Activated naive CD4-positive, alpha-beta T cell treated with anti-CD3 and anti-CD28 coated beads, Interleukin-2, amount 10 ng/mL, durations not matched to agents 7 days and 5 days (primary cell): ENCODE results near the gene FKBP14.

Source experiments
- CTCF ChIA-PET: fragments of 350-600 bp; sonication (Branson Sonifier 250); formaldehyde crosslinking; loops from one replicate; lab custom pipeline; 2021; ENCODE audit warnings: antibody characterized with exemption; lab: Charles Lee
- DNase-seq: peaks from one replicate; pipeline ENCODE4 v3.0.0-alpha.2; 2020
- H3K27ac Mint-ChIP-seq: one replicate; pipeline ENCODE4 v1.8.0; 2021; ENCODE audit warnings: mild to moderate bottlenecking, moderate library complexity, mixed read lengths
- H3K27me3 Mint-ChIP-seq: one replicate; pipeline ENCODE4 v1.8.0; 2021; ENCODE audit warnings: mild to moderate bottlenecking, mixed read lengths
- H3K36me3 Mint-ChIP-seq: one replicate; pipeline ENCODE4 v1.8.0; 2021; ENCODE audit warnings: mixed read lengths
- H3K4me1 Mint-ChIP-seq: one replicate; pipeline ENCODE4 v1.8.0; 2021; ENCODE audit warnings: mixed read lengths
- H3K4me3 Mint-ChIP-seq: one replicate; pipeline ENCODE4 v1.8.0; 2021; ENCODE audit warnings: mild to moderate bottlenecking, moderate library complexity, mixed read lengths
- H3K9me3 Mint-ChIP-seq: one replicate; pipeline ENCODE4 v1.8.0; 2021; ENCODE audit warnings: mixed read lengths

The FKBP14 gene

DNA sequence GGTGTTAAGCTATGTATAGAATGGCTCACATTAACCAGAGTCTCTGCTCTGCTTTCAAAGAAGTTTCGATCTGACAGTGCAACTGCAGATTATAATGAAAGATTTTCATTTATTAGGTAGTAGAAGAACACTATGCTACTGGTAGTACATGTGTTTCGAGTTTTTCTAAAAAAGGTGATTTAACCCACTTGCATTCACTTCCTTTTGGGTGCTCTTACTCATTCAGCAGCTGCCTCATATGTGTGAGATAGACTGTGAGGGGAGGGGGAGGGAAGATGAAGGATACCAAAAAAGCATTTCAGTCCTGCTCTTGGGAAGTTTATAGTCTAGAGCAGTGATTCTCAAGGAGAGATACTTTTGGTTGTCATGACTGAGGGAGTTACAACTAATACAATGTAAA, 22.1 kb upstream of the FKBP14 start:
- no peaks in the 10 kb centered on the region for H3K27me3 Mint-ChIP-seq
- DNase-seq, result no peak
- H3K4me1 Mint-ChIP-seq, result no peaks in the 10 kb centered on the region
- H3K27ac Mint-ChIP-seq, result no peak overlapping the region
- H3K4me3 Mint-ChIP-seq, result no peak overlapping the region
- peaks cover 6% of the 10 kb centered on the region for H3K36me3 Mint-ChIP-seq
- no peaks in the 10 kb centered on the region for H3K9me3 Mint-ChIP-seq
- CTCF ChIA-PET, result interaction anchor here (1.4 kb wide), 1 partner anchor 10 kb away, joined by 3 read pairs; no protein-coding TSS in a partner anchor

GRCh38 chr7:30047124-30047523, 20.6 kb upstream of the FKBP14 start:
- Mint-ChIP-seq H3K9me3 (no peaks in the 10 kb centered on the region), H3K4me3 (no peak overlapping the region), H3K36me3 (peaks cover 6% of the 10 kb centered on the region), H3K4me1 (peaks cover 6% of the 10 kb centered on the region), H3K27ac (no peak overlapping the region), H3K27me3 (no peaks in the 10 kb centered on the region)
- no peak for DNase-seq
- CTCF ChIA-PET, result interaction anchor here (0.5 to 1.2 kb wide), 2 partner anchors 14 to 129 kb away, joined by 3 to 8 read pairs; no protein-coding TSS in a partner anchor

DNA sequence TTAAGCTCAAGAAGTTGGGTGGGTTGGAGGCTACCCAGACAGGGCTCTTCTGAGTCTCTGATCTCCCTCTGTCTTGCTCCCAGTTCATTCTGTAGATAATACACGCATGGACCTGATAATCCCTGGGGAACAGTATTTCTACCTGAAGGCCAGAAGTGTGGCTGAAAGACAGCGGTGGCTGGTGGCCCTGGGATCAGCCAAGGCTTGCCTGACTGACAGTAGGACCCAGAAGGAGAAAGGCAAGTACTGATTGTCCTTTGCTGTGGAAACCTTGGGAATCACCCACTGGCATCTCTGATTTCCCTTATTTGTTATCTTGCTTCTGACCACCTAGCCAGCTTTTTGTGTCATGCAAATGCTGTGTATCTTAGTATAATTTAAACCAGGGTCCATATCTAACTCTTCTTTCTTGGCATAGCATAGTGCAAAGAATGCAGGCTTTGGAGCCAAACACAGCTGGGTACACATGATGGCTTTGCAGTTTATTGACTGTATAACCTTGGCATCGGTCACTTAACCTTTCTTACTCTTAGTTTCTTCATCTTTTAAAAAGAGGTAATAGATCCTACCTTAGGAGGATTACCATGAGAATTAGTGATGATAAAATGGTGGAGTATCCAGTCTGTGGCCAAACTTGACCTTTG, 19.7 kb upstream of the FKBP14 start:
- peaks cover 6% of the 10 kb centered on the region for H3K4me1 Mint-ChIP-seq
- no peak for DNase-seq
- peaks cover 6% of the 10 kb centered on the region for H3K36me3 Mint-ChIP-seq
- H3K27me3 Mint-ChIP-seq, result no peaks in the 10 kb centered on the region
- no peaks in the 10 kb centered on the region for H3K9me3 Mint-ChIP-seq
- CTCF ChIA-PET, result interaction anchor here (1.2 kb wide), 1 partner anchor 15 kb away, joined by 8 read pairs; no protein-coding TSS in a partner anchor
- no peak overlapping the region for H3K27ac Mint-ChIP-seq
- no peak overlapping the region for H3K4me3 Mint-ChIP-seq

- Mint-ChIP-seq H3K4me1 (peaks cover 11% of the 10 kb centered on the region), H3K27me3 (no peaks in the 10 kb centered on the region), H3K36me3 (peaks cover 6% of the 10 kb centered on the region), H3K9me3 (no peaks in the 10 kb centered on the region), H3K4me3 (no peak overlapping the region), H3K27ac (no peak overlapping the region)
- CTCF ChIA-PET, result interaction anchor here (1.3 kb wide), 2 partner anchors 12 to 20 kb away, joined by 4 to 5 read pairs; no protein-coding TSS in a partner anchor
- DNase-seq, result no peak
Observed at GRCh38 chr7:30041526-30042269, 15.2 kb upstream of the FKBP14 start.

DNA sequence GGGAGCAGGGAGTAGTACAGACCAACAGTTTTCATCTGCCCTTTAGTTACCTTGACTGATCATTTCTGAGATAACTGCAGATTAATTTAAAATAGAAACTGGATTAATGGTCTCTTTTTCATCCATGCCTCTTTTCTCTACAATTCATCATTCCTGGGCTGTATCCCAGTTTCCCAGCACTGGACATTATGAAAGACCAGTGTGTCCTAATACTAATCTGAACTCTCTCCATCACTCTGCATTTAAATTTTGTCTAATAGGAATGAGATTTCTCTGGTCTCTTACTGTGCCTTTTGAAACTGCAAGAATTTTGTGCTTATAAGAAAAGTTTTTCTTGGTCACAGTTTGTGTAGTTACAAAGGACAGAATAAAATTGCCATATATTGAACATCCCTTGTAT, 14.4 kb upstream of the FKBP14 start:
- CTCF ChIA-PET, result interaction anchor here (1.3 kb wide), 1 partner anchor 12 kb away, joined by 4 read pairs; no protein-coding TSS in a partner anchor
- Mint-ChIP-seq H3K36me3 (peaks cover under 1% of the 10 kb centered on the region), H3K4me3 (no peak overlapping the region), H3K4me1 (peaks cover 11% of the 10 kb centered on the region), H3K9me3 (no peaks in the 10 kb centered on the region), H3K27me3 (no peaks in the 10 kb centered on the region), H3K27ac (no peak overlapping the region)
- DNase-seq, result no peak

GRCh38 chr7:30038196-30038980, 11.9 kb upstream of the FKBP14 start:
- H3K27ac Mint-ChIP-seq, result no peak overlapping the region
- CTCF ChIA-PET, result no interaction called here
- H3K4me1 Mint-ChIP-seq, result peaks cover 11% of the 10 kb centered on the region

GRCh38 chr7:30036220-30036619, 9.7 kb upstream of the FKBP14 start:
- no peaks in the 10 kb centered on the region for H3K27me3 Mint-ChIP-seq
- CTCF ChIA-PET, result no interaction called here
- peaks cover 5% of the 10 kb centered on the region for H3K4me1 Mint-ChIP-seq
- no peak overlapping the region for H3K4me3 Mint-ChIP-seq
- no peaks in the 10 kb centered on the region for H3K9me3 Mint-ChIP-seq
- no peak overlapping the region for H3K27ac Mint-ChIP-seq
- no peak for DNase-seq
- H3K36me3 Mint-ChIP-seq, result no peaks in the 10 kb centered on the region

More at GRCh38 chr7:30038196-30038980, 11.9 kb upstream of the FKBP14 start:
- H3K36me3 Mint-ChIP-seq, result no peaks in the 10 kb centered on the region
- H3K4me3 Mint-ChIP-seq, result no peak overlapping the region
- H3K9me3 Mint-ChIP-seq, result no peaks in the 10 kb centered on the region
- DNase-seq, result no peak
- H3K27me3 Mint-ChIP-seq, result no peaks in the 10 kb centered on the region

- Mint-ChIP-seq H3K27ac (no peak overlapping the region), H3K9me3 (no peaks in the 10 kb centered on the region), H3K4me1 (peaks cover under 1% of the 10 kb centered on the region), H3K27me3 (no peaks in the 10 kb centered on the region), H3K4me3 (no peak overlapping the region), H3K36me3 (no peaks in the 10 kb centered on the region)
- CTCF ChIA-PET, result interaction anchor here (1.5 kb wide), 1 partner anchor 27 kb away, joined by 4 read pairs; no protein-coding TSS in a partner anchor
- DNase-seq, result no peak
Observed at GRCh38 chr7:30034501-30034900, 8.0 kb upstream of the FKBP14 start.

DNA sequence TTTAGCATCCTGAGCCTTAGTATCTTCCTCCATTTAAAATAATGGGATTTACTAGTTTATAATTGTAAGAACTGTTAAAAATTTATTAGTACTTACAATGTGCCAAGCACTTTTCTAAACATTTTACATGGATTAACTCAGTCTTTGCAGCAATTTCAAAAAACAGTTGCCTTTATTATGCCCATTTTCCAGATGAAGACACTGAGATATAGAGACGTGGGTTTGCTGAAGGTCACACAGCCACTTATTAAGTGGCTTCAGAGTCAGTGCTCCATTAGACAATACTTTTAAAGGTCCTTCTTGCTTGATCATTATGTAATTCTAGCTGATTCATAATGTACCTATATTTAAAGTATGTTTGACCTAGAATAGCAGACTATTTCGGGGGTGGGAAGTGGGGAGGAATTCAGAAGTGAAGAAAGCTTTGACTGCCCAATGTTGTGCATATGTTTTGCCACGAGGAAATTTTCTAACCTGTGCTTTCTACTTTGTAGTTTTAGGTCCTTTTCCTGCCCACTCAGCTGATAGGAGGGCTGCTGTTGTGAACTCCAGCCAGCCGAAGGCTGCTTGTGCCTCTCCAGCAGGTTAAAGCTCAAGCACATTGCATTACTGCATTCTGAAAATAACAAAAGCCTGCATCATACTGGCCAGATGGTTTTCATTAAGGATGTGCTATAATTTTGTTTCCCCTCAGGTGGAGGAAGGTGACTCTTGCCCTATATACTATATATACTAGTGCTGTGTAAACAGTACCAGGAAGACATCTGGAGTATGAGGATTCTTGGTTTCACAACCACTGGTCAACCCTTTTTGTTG, 6.0 kb upstream of the FKBP14 start:
- CTCF ChIA-PET, result interaction anchor here (1.6 kb wide), 1 partner anchor 29 kb away, joined by 3 read pairs; no protein-coding TSS in a partner anchor
- Mint-ChIP-seq H3K4me1 (peaks cover 5% of the 10 kb centered on the region), H3K4me3 (no peak overlapping the region), H3K9me3 (no peaks in the 10 kb centered on the region), H3K27ac (no peak overlapping the region), H3K36me3 (no peaks in the 10 kb centered on the region), H3K27me3 (peaks cover 4% of the 10 kb centered on the region)
- no peak for DNase-seq

DNA sequence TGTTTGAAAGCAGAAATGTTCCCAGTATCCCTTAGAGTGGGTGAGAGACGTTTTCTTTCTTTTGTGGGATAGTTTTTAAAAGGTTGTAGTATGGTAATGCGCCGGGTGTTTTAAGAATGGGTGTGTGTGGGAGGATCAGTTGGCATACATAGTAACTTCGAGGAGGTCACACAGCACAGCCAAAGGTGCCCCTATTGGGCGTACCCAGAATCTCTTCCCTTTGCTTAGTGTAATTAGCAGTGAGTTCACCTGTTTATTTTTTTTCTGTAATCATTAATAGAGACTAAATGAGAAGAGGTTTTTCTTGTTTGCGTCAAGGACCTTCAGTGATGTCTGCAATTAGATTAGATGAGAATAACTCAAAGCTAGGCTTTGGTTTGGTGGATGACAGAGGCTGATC, 3.2 kb upstream of the FKBP14 start:
- Mint-ChIP-seq H3K4me3 (no peak overlapping the region), H3K27me3 (peaks cover 4% of the 10 kb centered on the region), H3K27ac (no peak overlapping the region), H3K36me3 (no peaks in the 10 kb centered on the region), H3K4me1 (peaks cover 24% of the 10 kb centered on the region), H3K9me3 (no peaks in the 10 kb centered on the region)
- no peak for DNase-seq
- CTCF ChIA-PET, result interaction anchor here (1.5 to 3.2 kb wide), 2 partner anchors 12 to 32 kb away, joined by 4 to 12 read pairs; no protein-coding TSS in a partner anchor

GRCh38 chr7:30028749-30029635, 2.5 kb upstream of the FKBP14 start:
- Mint-ChIP-seq H3K27ac (peak overlapping the region; percentile 81), H3K36me3 (no peaks in the 10 kb centered on the region), H3K27me3 (peaks cover 4% of the 10 kb centered on the region), H3K9me3 (no peaks in the 10 kb centered on the region), H3K4me1 (peaks cover 28% of the 10 kb centered on the region), H3K4me3 (no peak overlapping the region)
- DNase-seq, result peak; percentile 61
- CTCF ChIA-PET, result interaction anchor here (1.5 to 3.2 kb wide), 2 partner anchors 12 to 32 kb away, joined by 4 to 12 read pairs; no protein-coding TSS in a partner anchor

DNA sequence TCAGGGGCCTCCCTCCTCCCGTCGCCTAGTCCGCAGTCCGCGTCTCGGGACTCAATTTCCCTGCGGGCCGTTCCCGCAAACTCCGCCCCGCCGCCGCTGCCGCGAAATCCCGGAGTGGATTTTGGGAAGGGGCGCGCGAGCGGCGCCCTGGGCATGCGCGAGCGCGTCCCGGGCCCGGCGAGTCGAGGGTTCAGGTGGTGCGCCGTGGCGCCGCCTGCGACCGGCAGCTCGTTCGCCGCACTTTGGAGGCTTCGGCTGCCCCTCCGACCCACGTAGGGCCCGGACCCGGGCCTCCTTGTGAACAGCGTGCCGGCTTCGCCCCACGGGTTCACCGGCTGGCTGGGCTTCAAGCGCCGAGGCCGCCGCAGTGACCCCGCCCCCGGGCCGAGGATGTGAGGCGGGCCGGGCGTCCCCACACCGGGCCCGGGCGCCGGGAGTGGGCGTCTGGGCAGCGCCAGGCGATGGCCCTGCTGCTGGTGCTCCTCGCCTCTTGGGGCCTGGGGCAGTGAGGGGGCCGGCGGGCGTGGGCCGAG, 1.8 kb upstream of the FKBP14 start, which contains the start of gene PLEKHA8:
PLEKHA8 (plus strand) TSS at position 197 of the 533 bp plus-strand sequence. CDS start 351 bp downstream, outside the sequence.
- peak within 1 kb of the TSS; percentile 87 for H3K27ac Mint-ChIP-seq
- peaks cover 4% of the 10 kb centered on the region for H3K27me3 Mint-ChIP-seq
- no peaks in the 10 kb centered on the region for H3K9me3 Mint-ChIP-seq
- peaks cover 31% of the 10 kb centered on the region for H3K4me1 Mint-ChIP-seq
- DNase-seq, result peak; percentile 89
- H3K4me3 Mint-ChIP-seq, result peak within 1 kb of the TSS; percentile 90
- H3K36me3 Mint-ChIP-seq, result peaks cover 1% of the 10 kb centered on the region
- CTCF ChIA-PET, result interaction anchor here (1.2 to 3.2 kb wide), 2 partner anchors 33 kb away, joined by 5 to 12 read pairs; no protein-coding TSS in a partner anchor
